Psoas muscle (tissue), 8 donors: ENCODE data around the gene PHLPP1. TPM values are rescaled to one million over a fixed set of nuclear protein-coding genes. Genes with fewer than 3 reads are reported as not detected.

Source experiments
- ATAC-seq, 4 donors: fragments of 200-7000 bp; cut with Tn5 transposase; one replicate each; pipeline ENCODE4 v1.9.1; 2020; ENCODE audit warnings: moderate library complexity in 3 of 4, mild to moderate bottlenecking in 2 of 4
- DNase-seq, 2 donors: peaks; one replicate each; pipeline ENCODE4 v3.0.0-alpha.2; 2020
- H3K27ac ChIP-seq: fragments of 200-600 bp; one replicate; pipeline ENCODE4 v1.8.0; 2022
- H3K27me3 ChIP-seq, 3 donors: fragments of 200-600 bp in 1 of 3; one replicate each; pipeline versions ENCODE4 v1.6.1 to v1.8.0; 2013 to 2022; ENCODE audit warnings: low read length in 2 of 3, mild to moderate bottlenecking in 2 of 3, moderate library complexity in 1 of 3; ENCODE audit not compliant: insufficient read depth in 3 of 3
- H3K36me3 ChIP-seq, 2 donors: fragments of 200-600 bp in 1 of 2; one replicate each; pipeline versions ENCODE4 v1.6.1 to v1.8.0; 2013 to 2022; ENCODE audit warnings: low read depth in 1 of 2, mild to moderate bottlenecking in 1 of 2, moderate library complexity in 1 of 2; ENCODE audit not compliant: insufficient read depth in 1 of 2
- H3K4me1 ChIP-seq: fragments of 200-600 bp; one replicate; pipeline ENCODE4 v1.8.0; 2022
- H3K4me3 ChIP-seq: fragments of 200-600 bp; one replicate; pipeline ENCODE4 v1.8.0; 2022; ENCODE audit warnings: mild to moderate bottlenecking
- H3K9me3 ChIP-seq: fragments of 200-600 bp; one replicate; pipeline ENCODE4 v1.8.0; 2022
- CTCF ChIP-seq: fragments of 200-600 bp; IDR thresholded peaks from one replicate; pipeline ENCODE4 v1.8.0; 2022; ENCODE audit warnings: antibody characterized with exemption
- WGBS, 3 donors: extraction: QIAGEN DNeasy Blood & Tissue Kit; methylation state at CpG; one replicate each; pipeline versions ENCODE4 v1.1.6 to v1.1.7; 2013; 5-methylcytosine and 5-hydroxymethylcytosine counted together
- intact Hi-C, 2 donors: fragments of 100-400 bp; cut with DNase I; formaldehyde crosslinking; loops; one replicate each; pipeline versions ENCODE4 v1.11.0 to v1.14.2; 2022
- polyA plus RNA-seq, 3 donors: library from polyadenylated mRNA; stranded (reverse); fragments of 200-250 nt; gene quantifications; one replicate each; pipeline ENCODE4 v1.2.3, GENCODE V29; 2013
- total RNA-seq, 4 donors: library from RNA; stranded (reverse); fragmentation: NEBNext Ultra II Directional in 2 of 4; extraction: Animal tissue kit (Norgen Biotek cat#: 25700) in 2 of 4; gene quantifications; one replicate each; pipeline versions ENCODE4 v1.2.1 to v1.2.4, GENCODE V29; 2021 to 2023
- donor health status: healthy with polysubstance abuse.
- donor health status: DM: no; HTN: no; CAD: no; lungs with moderate emphysema.
- donor health status: Bipolar disorder and iron deficiency.
- donor health status: healthy.
- donor health status: DM: yes; HTN: yes; CAD: no.
- donor health status: DM: no; HTN: no; CAD: no.
- donor health status: DM: no; HTN: no; CAD: no.
- donor health status: DM: yes; HTN: yes; CAD: no.

The PHLPP1 gene
- total and polyA plus RNA-seq, 7 donors = 0.79 to 6.4 (median 3.5) TPM

- no peaks in the 10 kb centered on the region for H3K4me1 ChIP-seq
- no peak for TF ChIP-seq CTCF
- H3K27ac ChIP-seq = no peak overlapping the region
- no peaks in the 10 kb centered on the region for H3K36me3 ChIP-seq
- H3K27me3 ChIP-seq = no peaks in the 10 kb centered on the region
- H3K4me3 ChIP-seq = no peak overlapping the region
- ATAC-seq (no peak), DNase-seq (no peak)
- peaks cover 2% of the 10 kb centered on the region for H3K9me3 ChIP-seq
- 83 to 94% (median 86%) methylated on average over 1 of the region's 1 CpG for WGBS, 3 donors
- intact Hi-C loops = no loop called here
Observed at GRCh38 chr18:62928326-62928725, 213.0 kb downstream of the PHLPP1 start.

GRCh38 chr18:62933261-62933887 is 218.0 kb downstream of the PHLPP1 start:
- DNase-seq = no peak
- Histone ChIP-seq H3K9me3 (peaks cover 2% of the 10 kb centered on the region), H3K36me3 (no peaks in the 10 kb centered on the region), H3K4me3 (no peak overlapping the region), H3K4me1 (no peaks in the 10 kb centered on the region), H3K27me3 (no peaks in the 10 kb centered on the region), H3K27ac (no peak overlapping the region)
- no peak for ATAC-seq
- no peak for TF ChIP-seq CTCF
- intact Hi-C loops = no loop called here
- 81 to 90% (median 89%) methylated on average over 2 of the region's 2 CpGs for WGBS, 3 donors

- WGBS, 3 donors = 85 to 93% (median 88%) methylated on average over 3 of the region's 3 CpGs
- DNase-seq (no peak), ATAC-seq (no peak)
- no peak for TF ChIP-seq CTCF
- Histone ChIP-seq H3K9me3 (peaks cover 2% of the 10 kb centered on the region), H3K27me3 (no peaks in the 10 kb centered on the region), H3K36me3 (no peaks in the 10 kb centered on the region), H3K4me3 (no peak overlapping the region), H3K4me1 (peaks cover 10% of the 10 kb centered on the region), H3K27ac (no peak overlapping the region)
- intact Hi-C loops = no loop called here
Observed at GRCh38 chr18:62935994-62936393, 220.7 kb downstream of the PHLPP1 start.

- peaks cover 10% of the 10 kb centered on the region for H3K4me1 ChIP-seq
- no peaks in the 10 kb centered on the region for H3K9me3 ChIP-seq
- intact Hi-C loops = no loop called here
- WGBS, 3 donors = 67 to 72% (median 69%) methylated on average over 2 of the region's 2 CpGs
- DNase-seq (no peak), ATAC-seq (no peak)
- TF ChIP-seq CTCF = no peak
- H3K36me3 ChIP-seq = peaks cover 2 to 4% of the 10 kb centered on the region in 2 donors
- peak overlapping the region; percentile 15 for H3K27ac ChIP-seq
- H3K4me3 ChIP-seq = no peak overlapping the region
- H3K27me3 ChIP-seq = no peaks in the 10 kb centered on the region
Observed at GRCh38 chr18:62937065-62937464, 221.7 kb downstream of the PHLPP1 start.

GRCh38 chr18:62938006-62938405 is 222.7 kb downstream of the PHLPP1 start:
- 26 to 70% (median 30%) methylated on average over 1 of the region's 1 CpG for WGBS, 3 donors
- DNase-seq (no peak), ATAC-seq (no peak)
- no peaks in the 10 kb centered on the region for H3K27me3 ChIP-seq
- no peaks in the 10 kb centered on the region for H3K9me3 ChIP-seq
- TF ChIP-seq CTCF = no peak
- H3K27ac ChIP-seq = peak overlapping the region; percentile 15
- intact Hi-C loops = no loop called here
- no peak overlapping the region for H3K4me3 ChIP-seq
- H3K4me1 ChIP-seq = peaks cover 10% of the 10 kb centered on the region
- H3K36me3 ChIP-seq = peaks cover 2 to 4% of the 10 kb centered on the region in 2 donors
